ENCODE results near the gene LRMDA.

DNA sequence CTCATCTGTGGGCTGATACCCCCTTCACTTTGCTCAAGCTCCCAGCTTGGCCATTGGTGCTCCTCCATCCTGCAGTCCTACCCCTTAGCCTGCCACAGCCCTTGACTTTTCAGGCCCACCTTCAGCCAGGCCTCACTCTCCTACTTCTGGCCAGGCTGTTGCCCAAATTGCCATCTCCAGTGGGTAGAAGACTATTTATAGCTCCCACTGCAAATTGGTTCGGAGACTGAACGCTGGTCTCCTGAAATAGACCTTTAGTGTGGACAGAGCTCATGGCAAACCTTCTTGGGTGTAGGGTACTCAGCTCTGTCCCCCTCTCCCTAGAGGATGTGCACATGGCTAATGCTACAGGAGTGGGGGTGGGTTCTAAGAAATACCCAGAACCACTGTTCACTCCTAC is 697.8 kb downstream of the LRMDA start:
- TF ChIP-seq, protein P1, sequence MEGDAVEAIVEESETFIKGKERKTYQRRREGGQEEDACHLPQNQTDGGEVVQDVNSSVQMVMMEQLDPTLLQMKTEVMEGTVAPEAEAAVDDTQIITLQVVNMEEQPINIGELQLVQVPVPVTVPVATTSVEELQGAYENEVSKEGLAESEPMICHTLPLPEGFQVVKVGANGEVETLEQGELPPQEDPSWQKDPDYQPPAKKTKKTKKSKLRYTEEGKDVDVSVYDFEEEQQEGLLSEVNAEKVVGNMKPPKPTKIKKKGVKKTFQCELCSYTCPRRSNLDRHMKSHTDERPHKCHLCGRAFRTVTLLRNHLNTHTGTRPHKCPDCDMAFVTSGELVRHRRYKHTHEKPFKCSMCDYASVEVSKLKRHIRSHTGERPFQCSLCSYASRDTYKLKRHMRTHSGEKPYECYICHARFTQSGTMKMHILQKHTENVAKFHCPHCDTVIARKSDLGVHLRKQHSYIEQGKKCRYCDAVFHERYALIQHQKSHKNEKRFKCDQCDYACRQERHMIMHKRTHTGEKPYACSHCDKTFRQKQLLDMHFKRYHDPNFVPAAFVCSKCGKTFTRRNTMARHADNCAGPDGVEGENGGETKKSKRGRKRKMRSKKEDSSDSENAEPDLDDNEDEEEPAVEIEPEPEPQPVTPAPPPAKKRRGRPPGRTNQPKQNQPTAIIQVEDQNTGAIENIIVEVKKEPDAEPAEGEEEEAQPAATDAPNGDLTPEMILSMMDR (IDR thresholded peaks at IDR 0.05) = no peak
- no peak for TF ChIP-seq EZH2 (IDR thresholded peaks at IDR 0.05)

Data from neural progenitor cell (in vitro differentiated cells).